ENCODE results near the gene SLC19A2.

GRCh38 chr1:169460191-169460833 is 25.4 kb downstream of the SLC19A2 start:
- TF ChIP-seq JUN (IDR thresholded peaks at IDR 0.05) (no peak), CTCF (IDR thresholded peaks at IDR 0.05) (no peak)

Measured in A549 (cell line).